HG03064 (cell line): ENCODE measurements around the gene ACOT11.

Experiments used
- ATAC-seq: cut with Tn5 transposase; IDR thresholded peaks from one replicate; pipeline ENCODE4 v1.9.1; 2021; ENCODE audit warnings: low read depth; ENCODE audit not compliant: unreplicated experiment

The ACOT11 gene

DNA sequence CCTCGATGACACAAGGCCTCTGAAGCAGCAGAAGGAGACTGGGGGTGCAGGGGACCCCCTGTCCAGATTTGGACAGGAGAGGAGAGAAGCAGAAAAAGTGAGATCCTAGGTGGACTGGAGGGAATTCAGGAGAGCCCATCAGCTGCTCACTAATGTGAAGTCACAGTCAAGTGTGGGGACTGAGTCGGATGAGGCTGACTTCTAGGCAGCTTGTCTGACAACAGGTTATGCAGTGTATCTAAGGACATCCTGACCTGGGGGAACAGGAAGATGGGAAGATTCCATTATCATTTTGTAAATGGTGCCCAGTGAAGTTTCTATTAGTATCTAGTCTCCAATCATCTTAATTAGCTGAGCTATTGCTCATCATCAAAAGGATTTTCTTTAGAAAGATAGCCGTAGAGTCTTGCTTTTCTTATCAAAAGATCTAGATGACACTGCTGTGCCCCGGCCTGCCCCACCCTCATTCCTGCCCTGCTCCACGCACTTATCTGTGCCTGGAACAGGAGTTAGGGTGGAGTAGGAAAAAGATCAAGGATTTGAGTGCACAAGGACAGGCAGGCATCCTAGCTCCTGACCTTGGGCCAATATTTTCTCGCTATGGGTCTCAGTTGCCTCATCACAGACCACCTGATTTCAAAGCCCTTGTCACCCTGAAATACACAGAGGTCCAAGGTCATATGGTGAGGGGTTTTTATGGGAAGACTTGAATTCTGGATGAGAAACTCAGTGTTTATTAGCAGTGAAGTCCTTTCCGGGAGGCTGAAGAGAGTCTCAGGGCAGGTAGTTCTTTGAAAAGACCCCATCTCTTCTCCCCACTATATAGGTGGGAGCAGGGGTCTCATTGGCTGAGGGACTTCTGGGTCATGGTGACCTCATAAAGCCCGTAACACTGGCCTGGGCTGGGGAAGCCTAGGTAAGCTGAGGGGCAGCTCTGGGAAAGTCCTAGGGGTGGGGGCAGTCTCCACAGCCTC, 93.1 kb downstream of the ACOT11 start, which contains the start of gene MROH7:
Gene MROH7, plus strand, starts transcription at position 924 of the 974 bp plus-strand sequence. CDS start 11,141 bp downstream, outside the sequence.
- no peak for ATAC-seq

DNA sequence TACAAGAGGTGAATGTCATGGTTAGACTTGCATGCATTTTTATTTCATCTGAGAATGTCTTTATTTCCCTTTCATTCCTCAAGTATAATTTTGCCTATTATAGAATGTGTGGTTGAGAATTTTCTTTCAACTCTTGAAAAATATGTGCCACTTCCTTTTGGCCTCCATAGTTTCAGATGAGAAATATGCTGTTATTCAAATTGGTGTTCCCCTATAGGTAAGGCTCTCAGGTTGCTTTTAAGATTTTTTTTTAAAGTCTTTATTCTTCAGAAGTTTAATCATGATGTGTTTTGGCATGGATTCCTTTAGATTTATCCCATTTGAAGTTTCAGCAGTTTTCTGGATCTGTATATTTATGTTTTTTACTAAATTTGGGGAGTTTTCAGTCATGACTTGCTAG, 95.7 kb downstream of the ACOT11 start:
- no peak for ATAC-seq

DNA sequence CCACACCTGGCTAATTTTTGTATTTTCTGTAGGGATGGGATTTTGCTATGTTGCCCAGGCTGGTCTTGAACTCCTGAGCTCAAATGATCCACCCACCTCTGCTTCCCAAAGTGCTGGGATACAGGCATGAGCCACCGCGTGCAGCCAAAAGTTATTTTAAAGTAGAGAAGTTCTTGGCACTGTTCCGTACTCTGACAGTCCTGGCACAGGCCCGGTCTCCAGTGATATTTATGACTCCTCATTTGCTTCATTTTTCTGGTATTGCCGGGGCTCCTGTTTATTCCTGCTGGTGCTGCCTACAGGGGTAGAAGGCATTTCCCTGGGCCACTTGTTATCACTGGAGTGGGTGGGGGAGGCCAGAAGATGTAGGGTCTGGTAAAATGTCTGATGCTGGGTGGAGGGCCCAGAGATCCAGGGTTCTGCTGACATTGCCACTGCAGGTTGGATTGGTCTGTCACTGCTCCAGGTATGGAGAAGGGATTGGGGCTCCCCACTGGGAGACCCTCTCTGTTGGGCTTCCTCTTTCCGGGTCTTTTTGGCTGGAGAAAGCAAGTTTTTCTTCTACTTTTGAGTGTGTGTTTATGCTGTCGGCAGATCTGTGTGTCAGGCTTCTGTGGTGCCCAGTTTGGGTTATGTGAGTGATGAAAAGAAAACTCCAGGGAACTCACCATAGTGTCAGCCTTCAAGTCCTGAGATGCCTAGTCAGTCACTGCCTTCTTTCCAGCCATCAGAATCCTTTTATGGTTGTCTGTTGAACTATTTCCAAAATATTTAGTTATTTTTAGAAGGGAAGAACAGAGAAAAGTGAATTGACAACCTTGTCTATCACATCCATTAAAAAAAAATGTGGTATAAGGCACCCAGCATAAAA, 98.0 kb downstream of the ACOT11 start:
- no peak for ATAC-seq

DNA sequence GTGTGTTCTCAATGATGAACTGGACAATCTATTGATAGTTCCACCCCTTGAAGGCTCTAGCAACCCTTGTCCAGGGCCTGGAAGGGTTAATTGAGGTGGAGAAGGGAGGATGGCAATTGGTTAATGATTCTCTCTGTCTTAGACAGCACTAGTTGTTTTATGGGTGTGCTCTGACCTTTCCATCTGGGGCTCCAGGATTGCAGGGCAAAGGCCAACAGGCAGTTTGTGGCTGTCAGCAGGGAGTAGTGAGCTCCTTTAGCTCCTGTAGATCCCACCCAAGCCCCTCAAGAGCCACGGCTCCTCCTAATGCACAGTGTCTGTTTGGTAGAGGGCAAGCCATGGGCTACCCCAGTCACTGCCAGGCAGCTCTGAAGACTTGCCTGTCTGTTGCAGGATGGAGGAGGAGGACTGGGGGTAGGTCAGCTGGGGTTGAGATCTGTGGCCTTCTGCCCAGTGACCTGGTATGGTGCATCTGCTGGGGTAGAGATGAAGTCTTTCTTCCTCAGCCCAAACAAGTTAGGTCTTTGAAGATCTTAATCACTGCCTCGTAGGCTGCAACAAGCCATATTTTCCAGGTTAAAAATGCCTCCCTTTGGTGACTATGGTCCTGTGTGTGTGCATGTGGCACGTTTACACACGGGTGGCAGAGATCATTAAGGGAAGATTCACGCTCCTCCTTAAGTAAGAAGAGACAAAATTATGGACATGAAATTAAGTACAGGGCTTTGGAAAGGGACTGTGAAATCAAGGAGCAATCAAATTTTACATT, 101.3 kb downstream of the ACOT11 start:
- no peak for ATAC-seq

DNA sequence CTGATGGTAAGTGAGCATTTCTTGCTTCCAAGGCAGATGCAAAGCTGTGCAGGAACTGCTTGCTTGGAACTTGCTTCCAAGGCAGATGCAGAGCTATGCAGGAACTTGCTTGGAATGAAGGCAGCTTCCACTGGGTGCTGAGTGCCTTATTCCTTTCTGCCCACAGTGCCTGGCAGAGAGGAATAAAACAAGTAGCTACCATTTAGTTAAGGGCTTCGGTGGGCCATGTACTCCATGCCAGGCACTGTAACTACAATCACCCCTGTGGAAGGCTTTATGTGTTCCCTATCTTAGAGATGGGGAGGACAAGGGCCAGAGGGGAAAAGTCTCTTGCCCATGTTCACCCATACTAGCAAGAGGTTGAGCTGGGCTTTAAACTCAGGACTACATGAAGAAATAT, 101.9 kb downstream of the ACOT11 start:
- ATAC-seq = no peak

DNA sequence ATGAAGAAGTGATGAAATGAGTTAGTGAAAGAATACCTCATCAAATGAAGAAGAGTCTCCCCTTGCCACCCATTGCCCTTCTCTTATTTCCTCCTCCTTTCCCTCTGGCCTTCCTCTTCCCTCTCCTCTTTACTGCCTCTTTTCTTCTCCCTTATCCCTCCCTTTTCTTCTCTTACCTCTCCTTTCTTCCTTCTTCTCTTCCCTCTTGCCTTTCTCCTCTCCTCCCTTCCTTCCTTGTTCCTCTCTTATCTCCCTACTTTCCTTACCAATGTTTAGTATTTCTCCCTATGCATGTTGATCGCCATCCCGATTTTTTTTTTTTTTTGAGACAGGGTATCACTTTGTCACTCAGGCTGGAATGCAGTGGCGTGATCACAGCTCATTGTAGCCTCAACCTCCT, 102.4 kb downstream of the ACOT11 start:
- ATAC-seq = no peak

DNA sequence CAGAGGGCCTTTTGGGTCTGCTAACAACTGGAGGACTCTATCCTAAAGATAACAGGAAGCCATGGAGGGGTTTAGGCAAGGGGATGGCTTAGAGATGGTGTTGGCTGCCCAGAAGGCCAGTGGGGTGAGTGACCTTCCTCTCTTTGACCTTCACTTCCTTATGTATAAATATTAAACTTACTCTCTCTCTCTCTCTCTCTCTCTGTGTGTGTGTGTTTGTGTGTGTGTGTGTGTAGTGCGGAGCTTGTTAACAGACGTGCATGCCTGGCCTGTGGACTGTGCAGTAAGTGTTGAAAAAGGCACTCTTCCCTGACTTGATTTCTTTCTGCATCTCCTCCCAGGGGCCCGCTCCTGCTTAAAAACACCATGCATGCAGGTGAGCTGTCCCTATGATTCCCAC, 103.6 kb downstream of the ACOT11 start:
- ATAC-seq = no peak

DNA sequence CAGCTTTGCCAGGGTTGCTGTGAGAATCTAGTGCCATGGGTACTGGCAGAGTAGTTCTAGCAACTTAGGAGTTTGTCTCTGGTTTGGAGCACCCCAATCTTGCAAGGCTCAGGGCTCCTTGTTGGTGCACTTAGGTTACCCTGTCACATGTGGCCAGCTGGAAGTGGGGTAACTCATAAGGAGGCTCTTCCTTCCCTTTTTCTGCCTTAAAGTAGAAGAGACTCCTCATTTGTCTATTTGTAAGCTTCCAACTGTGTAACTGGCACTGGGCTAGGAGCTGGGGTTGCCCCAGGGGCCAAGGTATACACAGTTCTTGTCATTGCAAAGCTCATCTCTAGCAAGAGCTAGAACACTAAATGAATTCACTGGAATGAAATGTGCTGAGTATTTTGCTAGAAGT, 104.1 kb downstream of the ACOT11 start:
- no peak for ATAC-seq

DNA sequence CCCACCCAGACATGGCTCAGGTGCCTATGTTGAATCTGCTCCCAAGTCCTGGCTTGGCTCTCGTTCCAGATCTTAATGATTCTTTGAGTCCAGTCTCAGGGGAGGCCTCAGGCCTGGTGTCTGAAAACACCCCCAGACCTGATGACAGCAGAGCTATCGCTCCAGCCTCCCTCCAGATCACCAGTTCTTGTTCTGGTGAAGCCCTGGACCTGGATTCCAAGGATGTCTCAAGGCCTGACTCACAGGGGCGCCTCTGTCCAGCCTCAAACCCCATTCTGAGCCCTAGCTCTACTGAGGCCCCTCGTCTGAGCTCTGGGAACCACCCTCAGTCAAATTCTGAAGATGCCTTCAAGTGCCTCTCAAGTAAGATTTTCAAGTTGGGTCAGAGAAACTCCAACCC, 105.0 kb downstream of the ACOT11 start:
- ATAC-seq = no peak

DNA sequence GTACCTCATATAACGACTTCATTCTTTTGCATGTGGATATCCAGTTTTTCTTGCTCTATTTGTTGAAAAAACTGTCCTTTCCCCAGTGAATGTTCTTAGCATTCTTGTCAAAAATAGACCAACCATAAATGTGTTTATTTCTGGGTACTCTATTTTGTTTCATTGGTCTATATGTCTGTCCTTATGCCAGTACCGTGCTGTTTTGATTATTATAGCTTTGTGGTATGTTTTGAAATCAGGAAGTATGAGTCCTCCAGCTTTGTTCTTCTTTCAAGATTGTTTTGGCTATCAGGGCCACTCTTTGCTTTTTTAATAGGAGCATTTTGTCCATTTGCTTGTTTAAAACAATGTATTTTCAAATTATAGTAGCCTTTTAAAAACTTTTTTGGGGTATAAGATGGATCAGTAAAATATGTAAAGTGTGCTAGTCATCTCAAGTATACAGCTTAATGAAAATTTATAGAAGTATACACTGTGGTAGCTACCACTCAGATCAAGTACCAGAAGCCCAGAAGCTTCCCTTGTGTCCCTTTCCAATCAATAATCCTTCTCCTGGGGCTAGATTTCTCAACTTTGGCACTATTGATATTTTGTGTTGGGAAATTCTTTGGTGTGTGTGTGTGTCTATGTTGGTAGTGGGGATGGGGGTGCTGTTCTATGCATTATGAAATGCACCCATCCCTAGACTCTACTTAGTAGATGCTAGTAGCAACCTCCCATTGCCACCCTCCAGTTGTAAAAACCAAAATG, 110.3 kb downstream of the ACOT11 start:
- no peak for ATAC-seq
